ENCODE measurements around the gene ZC3H4. TPM values are rescaled to one million over a fixed set of nuclear protein-coding genes. Genes with fewer than 3 reads are reported as not detected.

The ZC3H4 gene
- total and polyA plus RNA-seq, 8 donors, result 4.7 to 78.5 (median 20.2) TPM

GRCh38 chr19:47071731-47072130 is 41.8 kb downstream of the ZC3H4 start:
- 88 to 94% (median 92%) methylated on average over 10 to 12 of the region's 12 CpGs for WGBS, 5 donors
- H3K27ac ChIP-seq, result no peak overlapping the region
- intact Hi-C loops (cut with DNase I; ENCODE audit: low total_unique reads), result no loop called here
- no peak overlapping the region for H3K4me3 ChIP-seq
- H3K27me3 ChIP-seq, result no peaks in the 10 kb centered on the region
- TF ChIP-seq POLR2A (IDR thresholded peaks at IDR 0.05) (no peak), EP300 (IDR thresholded peaks at IDR 0.05) (no peak), POLR2AphosphoS5 (IDR thresholded peaks at IDR 0.05) (no peak)
- TF ChIP-seq, protein P1, sequence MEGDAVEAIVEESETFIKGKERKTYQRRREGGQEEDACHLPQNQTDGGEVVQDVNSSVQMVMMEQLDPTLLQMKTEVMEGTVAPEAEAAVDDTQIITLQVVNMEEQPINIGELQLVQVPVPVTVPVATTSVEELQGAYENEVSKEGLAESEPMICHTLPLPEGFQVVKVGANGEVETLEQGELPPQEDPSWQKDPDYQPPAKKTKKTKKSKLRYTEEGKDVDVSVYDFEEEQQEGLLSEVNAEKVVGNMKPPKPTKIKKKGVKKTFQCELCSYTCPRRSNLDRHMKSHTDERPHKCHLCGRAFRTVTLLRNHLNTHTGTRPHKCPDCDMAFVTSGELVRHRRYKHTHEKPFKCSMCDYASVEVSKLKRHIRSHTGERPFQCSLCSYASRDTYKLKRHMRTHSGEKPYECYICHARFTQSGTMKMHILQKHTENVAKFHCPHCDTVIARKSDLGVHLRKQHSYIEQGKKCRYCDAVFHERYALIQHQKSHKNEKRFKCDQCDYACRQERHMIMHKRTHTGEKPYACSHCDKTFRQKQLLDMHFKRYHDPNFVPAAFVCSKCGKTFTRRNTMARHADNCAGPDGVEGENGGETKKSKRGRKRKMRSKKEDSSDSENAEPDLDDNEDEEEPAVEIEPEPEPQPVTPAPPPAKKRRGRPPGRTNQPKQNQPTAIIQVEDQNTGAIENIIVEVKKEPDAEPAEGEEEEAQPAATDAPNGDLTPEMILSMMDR (IDR thresholded peaks at IDR 0.05), result no peak
- peaks cover 65 to 100% (median 99%) of the 10 kb centered on the region in 4 donors for H3K36me3 ChIP-seq
- no peaks in the 10 kb centered on the region for H3K9me3 ChIP-seq
- DNase-seq, result no peak
- peaks cover 0 to 20% (median 5%) of the 10 kb centered on the region in 4 donors for H3K4me1 ChIP-seq

- Histone ChIP-seq H3K36me3 (peaks cover 66 to 100% (median 99%) of the 10 kb centered on the region in 4 donors), H3K9me3 (no peaks in the 10 kb centered on the region), H3K4me3 (no peak overlapping the region), H3K27me3 (no peaks in the 10 kb centered on the region), H3K4me1 (peaks cover 0 to 18% (median 3%) of the 10 kb centered on the region in 4 donors), H3K27ac (no peak overlapping the region)
- intact Hi-C loops (cut with DNase I; ENCODE audit: low total_unique reads), result no loop called here
- WGBS, 5 donors, result 91 to 97% (median 94%) methylated on average over 18 of the region's 18 CpGs
- DNase-seq, result no peak
- TF ChIP-seq POLR2AphosphoS5 (IDR thresholded peaks at IDR 0.05) (no peak), POLR2A (IDR thresholded peaks at IDR 0.05) (no peak), EP300 (IDR thresholded peaks at IDR 0.05) (no peak)
- TF ChIP-seq, protein P1 (IDR thresholded peaks at IDR 0.05), result no peak
Measured at GRCh38 chr19:47070756-47071155, 42.8 kb downstream of the ZC3H4 start.

DNA sequence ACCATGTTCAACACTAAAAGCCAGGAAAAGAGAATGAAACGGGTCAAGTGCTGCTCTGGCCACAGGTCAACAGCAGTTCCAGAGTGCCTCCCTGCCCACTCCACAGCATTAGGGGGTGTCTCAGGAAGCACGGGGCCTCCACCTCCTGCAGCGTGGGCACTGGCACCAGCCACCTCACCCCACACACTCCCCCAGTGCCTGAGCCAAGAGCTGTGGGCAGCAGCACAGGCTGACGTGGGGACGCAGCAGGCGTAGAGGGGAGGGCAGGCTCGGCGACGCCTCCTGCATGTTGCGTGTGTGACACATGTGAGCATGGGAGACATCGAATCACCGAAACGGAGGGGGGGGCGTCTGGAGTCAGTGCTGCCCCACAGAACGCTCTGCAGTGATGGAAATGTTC is 43.8 kb downstream of the ZC3H4 start:
- H3K9me3 ChIP-seq, result no peaks in the 10 kb centered on the region
- intact Hi-C loops (cut with DNase I; ENCODE audit: low total_unique reads), result no loop called here
- H3K27me3 ChIP-seq, result no peaks in the 10 kb centered on the region
- H3K4me3 ChIP-seq, result no peak overlapping the region
- H3K27ac ChIP-seq, result no peak overlapping the region
- peaks cover 68 to 100% (median 99%) of the 10 kb centered on the region in 4 donors for H3K36me3 ChIP-seq
- DNase-seq, result no peak
- 81 to 90% (median 85%) methylated on average over 8 to 15 of the region's 15 CpGs for WGBS, 5 donors
- TF ChIP-seq POLR2AphosphoS5 (IDR thresholded peaks at IDR 0.05) (no peak), EP300 (IDR thresholded peaks at IDR 0.05) (no peak), POLR2A (IDR thresholded peaks at IDR 0.05) (no peak)
- TF ChIP-seq, protein P1 (IDR thresholded peaks at IDR 0.05), result no peak
- H3K4me1 ChIP-seq, result peaks cover 0 to 8% (median 2%) of the 10 kb centered on the region in 4 donors

GRCh38 chr19:47068876-47069406 is 44.6 kb downstream of the ZC3H4 start:
- intact Hi-C loops (cut with DNase I; ENCODE audit: low total_unique reads), result no loop called here
- Histone ChIP-seq H3K9me3 (no peaks in the 10 kb centered on the region), H3K4me1 (peaks cover 0 to 3% (median 0%) of the 10 kb centered on the region in 4 donors), H3K4me3 (no peak overlapping the region), H3K27me3 (no peaks in the 10 kb centered on the region), H3K36me3 (peaks cover 68 to 98% (median 95%) of the 10 kb centered on the region in 4 donors), H3K27ac (no peak overlapping the region)
- WGBS, 5 donors, result 85 to 92% (median 89%) methylated on average over 7 to 18 of the region's 18 CpGs
- TF ChIP-seq POLR2AphosphoS5 (IDR thresholded peaks at IDR 0.05) (no peak), POLR2A (IDR thresholded peaks at IDR 0.05) (no peak), EP300 (IDR thresholded peaks at IDR 0.05) (no peak)
- TF ChIP-seq, protein P1 (IDR thresholded peaks at IDR 0.05), result no peak
- no peak for DNase-seq

Data from stomach (tissue), 9 donors.